Liver (tissue), 9 donors: ENCODE measurements around the gene RASIP1. TPM values are rescaled to one million over a fixed set of nuclear protein-coding genes. Genes with fewer than 3 reads are reported as not detected.

ENCODE experiments used
- DNase-seq: peaks from one replicate; pipeline ENCODE4 v3.0.0-alpha.2; 2017; ENCODE audit warnings: low spot score
- H3K27ac ChIP-seq, 2 donors: one replicate each; pipeline ENCODE4 v1.7.0; 2013; ENCODE audit warnings: inconsistent platforms in 2 of 2, low read length in 2 of 2, control low read depth in 1 of 2, low read depth in 1 of 2, mild to moderate bottlenecking in 1 of 2
- H3K27me3 ChIP-seq, 4 donors: one replicate each; pipeline versions ENCODE4 v1.6.1 to v1.7.0; 2013; ENCODE audit warnings: low read length in 3 of 4, inconsistent platforms in 1 of 4, mild to moderate bottlenecking in 1 of 4, moderate library complexity in 1 of 4; ENCODE audit not compliant: control insufficient read depth in 4 of 4, insufficient read depth in 4 of 4
- H3K36me3 ChIP-seq, 4 donors: one replicate each; pipeline versions ENCODE4 v1.6.1 to v1.7.0; 2013; ENCODE audit warnings: low read length in 3 of 4, mild to moderate bottlenecking in 3 of 4, low read depth in 1 of 4, moderate library complexity in 1 of 4; ENCODE audit not compliant: control insufficient read depth in 4 of 4, insufficient read depth in 3 of 4
- H3K4me1 ChIP-seq, 4 donors: one replicate each; pipeline versions ENCODE4 v1.6.1 to v1.7.0; 2013; ENCODE audit warnings: low read length in 3 of 4, mild to moderate bottlenecking in 3 of 4, moderate library complexity in 1 of 4; ENCODE audit not compliant: control insufficient read depth in 4 of 4, insufficient read depth in 4 of 4
- H3K4me3 ChIP-seq, 3 donors: one replicate each; pipeline versions ENCODE4 v1.6.1 to v1.7.0; 2013; ENCODE audit warnings: low read length in 3 of 3, control low read depth in 1 of 3, low read depth in 1 of 3, mild to moderate bottlenecking in 1 of 3
- H3K9ac ChIP-seq, 2 donors: one replicate each; pipeline ENCODE4 v1.7.0; 2013; ENCODE audit warnings: low read length in 2 of 2, mild to moderate bottlenecking in 2 of 2, moderate library complexity in 2 of 2, control low read depth in 1 of 2, low read depth in 1 of 2
- H3K9me3 ChIP-seq, 4 donors: one replicate each; pipeline versions ENCODE4 v1.6.1 to v1.7.0; 2013; ENCODE audit warnings: low read length in 3 of 4; ENCODE audit not compliant: control insufficient read depth in 4 of 4
- EGR1 ChIP-seq, 2 donors: IDR thresholded peaks; 2 replicates each; pipeline ENCODE4 v1.6.1; 2016 to 2018; ENCODE audit warnings: antibody characterized with exemption in 2 of 2, low read depth in 2 of 2
- FOXA1 ChIP-seq: IDR thresholded peaks from 2 replicates; pipeline ENCODE4 v1.6.1; 2016; ENCODE audit warnings: antibody characterized with exemption
- GABPA ChIP-seq, 2 donors: IDR thresholded peaks in 1 of 2; conservative IDR thresholded peaks in 1 of 2; 2 replicates each; pipeline ENCODE4 v1.6.1; 2016; ENCODE audit warnings: antibody characterized with exemption in 2 of 2, mild to moderate bottlenecking in 1 of 2, moderate library complexity in 1 of 2
- JUND ChIP-seq, 2 donors: IDR thresholded peaks; 2 replicates each; pipeline ENCODE4 v1.6.1; 2016; ENCODE audit warnings: antibody characterized with exemption in 2 of 2
- MAX ChIP-seq: IDR thresholded peaks from 2 replicates; pipeline ENCODE4 v1.6.1; 2016; ENCODE audit warnings: antibody characterized with exemption
- NR2F2 ChIP-seq: IDR thresholded peaks from 2 replicates; pipeline ENCODE4 v1.6.1; 2016; ENCODE audit warnings: antibody characterized with exemption
- RAD21 ChIP-seq, 2 donors: IDR thresholded peaks; 2 replicates each; pipeline ENCODE4 v1.6.1; 2016; ENCODE audit warnings: antibody characterized with exemption in 2 of 2, mild to moderate bottlenecking in 2 of 2
- RXRA ChIP-seq, 2 donors: IDR thresholded peaks; 2 replicates each; pipeline ENCODE4 v1.6.1; 2017 to 2018; ENCODE audit warnings: antibody characterized with exemption in 2 of 2, mild to moderate bottlenecking in 1 of 2
- SP1 ChIP-seq: IDR thresholded peaks from 2 replicates; pipeline ENCODE4 v1.6.1; 2018; ENCODE audit warnings: antibody characterized with exemption, mild to moderate bottlenecking
- WGBS: extraction: QIAGEN DNeasy Blood & Tissue Kit; methylation state at CpG from one replicate; pipeline ENCODE4 v1.1.7; 2013; 5-methylcytosine and 5-hydroxymethylcytosine counted together
- polyA plus RNA-seq, 2 donors: library from polyadenylated mRNA; stranded (reverse) in 1 of 2; unstranded in 1 of 2; fragments of 200-250 nt in 1 of 2; fragments of >200 nt in 1 of 2; fragmentation: Nextera tagmentation in 1 of 2; extraction: Ambion mirVana in 1 of 2; gene quantifications; one replicate each; pipeline versions ENCODE4 v1.2.1 to v1.2.3, GENCODE V29; 2013 to 2015
- total RNA-seq, 2 donors: library from RNA; depleted of rRNA; stranded (reverse); fragments of >200 nt; gene quantifications; one replicate each; pipeline ENCODE4 v1.2.3, GENCODE V29; 2014
- TF ChIP-seq, protein P1 (sequence below): fragments of 150-350 bp; IDR thresholded peaks from 2 replicates; pipeline ENCODE4 v1.5.1; 2017; ENCODE audit warnings: improper control_type of control experiment, low read depth, low read length; ENCODE audit not compliant: missing input control
- TF ChIP-seq, protein P2 (sequence below): IDR thresholded peaks from 2 replicates; pipeline ENCODE4 v1.6.1; 2016; ENCODE audit warnings: antibody characterized with exemption
- TF ChIP-seq, protein P3 (sequence below): IDR thresholded peaks from 2 replicates; pipeline ENCODE4 v1.6.1; 2016; ENCODE audit warnings: antibody characterized with exemption
- donor health status: healthy.
- donor health status: healthy.
- donor health status: healthy.
- donor health status: healthy.
- donor health status: healthy.

RASIP1 gene
- total and polyA plus RNA-seq, 4 donors = 1.8 to 5.4 (median 4.5) TPM

DNA sequence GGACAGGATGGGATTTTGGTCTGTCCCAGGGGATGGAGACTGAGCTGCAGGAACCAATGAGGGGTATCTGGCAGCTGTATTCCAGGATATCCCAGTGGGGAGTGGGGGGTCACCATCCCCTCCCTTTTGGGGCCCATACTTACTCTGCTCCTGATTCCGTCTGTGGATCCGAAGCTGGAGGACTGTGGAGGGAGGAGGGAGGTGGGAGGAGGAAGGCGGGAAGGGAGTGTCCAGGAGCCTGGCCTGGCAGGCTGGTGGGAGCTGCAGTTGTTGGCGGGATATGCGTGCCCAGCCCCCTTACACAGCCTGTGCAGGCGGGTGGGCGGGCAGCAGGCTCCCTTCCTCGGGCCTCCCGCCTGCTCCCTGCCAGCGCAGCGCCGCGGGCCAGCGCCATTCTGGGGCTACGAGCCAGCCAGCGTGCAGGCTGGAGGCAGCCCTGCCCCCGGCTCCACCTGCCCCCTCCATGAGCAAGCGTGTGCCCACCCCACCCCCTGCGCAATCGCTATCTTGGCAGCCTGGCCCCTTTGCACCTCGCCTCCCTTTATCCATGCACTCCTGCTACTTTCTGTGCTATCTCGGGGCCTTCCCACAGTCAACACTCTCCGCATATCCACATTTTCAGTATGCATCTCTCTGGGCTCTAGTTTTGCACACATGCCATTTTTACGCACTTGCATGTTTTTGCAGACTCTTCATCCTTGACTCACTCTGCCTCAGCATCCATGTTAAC, 23.7 kb downstream of the RASIP1 start (continued):
- TF ChIP-seq, protein P1, sequence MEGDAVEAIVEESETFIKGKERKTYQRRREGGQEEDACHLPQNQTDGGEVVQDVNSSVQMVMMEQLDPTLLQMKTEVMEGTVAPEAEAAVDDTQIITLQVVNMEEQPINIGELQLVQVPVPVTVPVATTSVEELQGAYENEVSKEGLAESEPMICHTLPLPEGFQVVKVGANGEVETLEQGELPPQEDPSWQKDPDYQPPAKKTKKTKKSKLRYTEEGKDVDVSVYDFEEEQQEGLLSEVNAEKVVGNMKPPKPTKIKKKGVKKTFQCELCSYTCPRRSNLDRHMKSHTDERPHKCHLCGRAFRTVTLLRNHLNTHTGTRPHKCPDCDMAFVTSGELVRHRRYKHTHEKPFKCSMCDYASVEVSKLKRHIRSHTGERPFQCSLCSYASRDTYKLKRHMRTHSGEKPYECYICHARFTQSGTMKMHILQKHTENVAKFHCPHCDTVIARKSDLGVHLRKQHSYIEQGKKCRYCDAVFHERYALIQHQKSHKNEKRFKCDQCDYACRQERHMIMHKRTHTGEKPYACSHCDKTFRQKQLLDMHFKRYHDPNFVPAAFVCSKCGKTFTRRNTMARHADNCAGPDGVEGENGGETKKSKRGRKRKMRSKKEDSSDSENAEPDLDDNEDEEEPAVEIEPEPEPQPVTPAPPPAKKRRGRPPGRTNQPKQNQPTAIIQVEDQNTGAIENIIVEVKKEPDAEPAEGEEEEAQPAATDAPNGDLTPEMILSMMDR = no peak
- TF ChIP-seq, protein P2, sequence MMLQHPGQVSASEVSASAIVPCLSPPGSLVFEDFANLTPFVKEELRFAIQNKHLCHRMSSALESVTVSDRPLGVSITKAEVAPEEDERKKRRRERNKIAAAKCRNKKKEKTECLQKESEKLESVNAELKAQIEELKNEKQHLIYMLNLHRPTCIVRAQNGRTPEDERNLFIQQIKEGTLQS = no peak

DNA sequence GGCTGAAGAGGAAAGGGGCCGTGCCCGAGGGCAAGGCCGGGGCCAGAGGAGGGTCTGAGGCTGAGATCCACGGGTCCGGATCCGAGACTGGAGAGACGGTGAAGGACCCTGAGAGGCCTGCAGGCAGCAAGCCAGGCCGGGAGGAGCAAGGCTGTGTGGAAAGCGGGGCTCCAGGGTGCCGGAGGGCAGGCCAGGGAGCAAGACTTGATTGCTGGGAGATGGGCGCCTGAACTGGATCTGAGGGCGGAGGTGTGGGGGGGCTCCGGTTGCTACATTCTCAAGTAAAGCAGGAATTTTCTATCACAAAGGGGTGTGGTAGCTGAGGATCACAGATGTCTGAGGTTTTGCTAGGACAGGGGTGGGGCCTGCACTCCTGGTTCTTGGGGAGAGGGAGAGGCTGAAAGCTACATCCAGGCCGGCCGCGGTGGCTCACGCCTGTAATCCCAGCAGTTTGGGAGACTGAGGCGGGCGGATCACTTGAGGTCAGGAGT, 24.7 kb downstream of the RASIP1 start:
- 85% methylated on average over 19 of the region's 19 CpGs for WGBS
- H3K4me3 ChIP-seq = no peak overlapping the region
- no peak overlapping the region for H3K27ac ChIP-seq

DNA sequence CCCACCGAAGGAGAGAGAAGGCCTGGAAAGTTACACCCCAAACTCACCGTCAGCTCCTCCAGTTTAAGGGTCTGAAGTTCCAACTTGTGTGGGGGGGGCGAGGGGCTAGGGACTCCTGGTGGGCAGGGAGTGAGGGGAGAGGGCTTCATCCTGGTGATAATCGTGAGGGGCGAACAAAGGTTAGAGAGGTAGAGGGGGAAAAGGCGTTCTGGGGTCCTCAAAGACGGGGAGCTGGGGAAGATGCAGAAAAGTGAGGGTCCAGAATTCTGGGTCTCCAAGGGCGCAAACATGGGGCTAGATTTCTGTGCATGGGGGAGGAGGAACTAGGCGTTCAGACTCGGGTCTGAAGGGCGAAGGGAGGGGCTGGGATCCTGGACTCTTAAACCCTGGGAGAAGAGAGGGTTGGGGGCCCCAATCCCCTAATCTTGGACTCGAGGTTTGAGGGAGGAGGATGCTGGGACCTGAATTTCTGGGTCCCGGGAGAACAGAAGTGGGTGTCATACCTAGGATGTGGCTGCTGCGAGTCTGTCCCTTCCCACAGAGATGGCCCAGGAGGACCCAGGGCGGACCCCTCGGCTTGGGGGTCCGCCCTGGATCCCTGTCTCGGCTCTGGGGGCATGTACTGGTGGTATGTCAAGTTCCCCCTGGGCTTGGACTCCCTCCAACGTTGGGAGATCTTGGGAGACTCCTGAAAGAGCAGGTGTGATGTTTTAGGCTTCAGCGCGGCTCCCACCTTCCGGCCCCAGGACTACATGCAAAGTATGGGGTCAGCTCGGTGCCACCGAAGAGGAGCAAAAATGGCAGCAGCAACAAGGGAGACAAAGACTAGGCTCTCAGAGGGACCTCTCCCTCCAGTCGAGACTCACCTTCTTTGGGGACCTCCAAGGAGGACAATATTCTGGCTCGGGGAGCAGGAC, 25.4 kb downstream of the RASIP1 start:
- 63% methylated on average over 26 of the region's 26 CpGs for WGBS
- Histone ChIP-seq H3K9ac (peak overlapping the region; percentile 77 to 94), H3K9me3 (no peaks in the 10 kb centered on the region), H3K27ac (peak overlapping the region; percentile 82 to 89), H3K27me3 (no peaks in the 10 kb centered on the region), H3K36me3 (no peaks in the 10 kb centered on the region), H3K4me1 (peaks cover 0 to 29% (median 18%) of the 10 kb centered on the region in 4 donors), H3K4me3 (peak overlapping the region; percentile 18 to 72 (median 48))
- no peak for TF ChIP-seq RAD21 (IDR thresholded peaks at IDR 0.05)
- TF ChIP-seq, protein P2 = no peak
- TF ChIP-seq JUND (IDR thresholded peaks at IDR 0.05) = no peak
- TF ChIP-seq MAX = no peak
- TF ChIP-seq RXRA (IDR thresholded peaks at IDR 0.05) = no peak
- TF ChIP-seq, protein P3, sequence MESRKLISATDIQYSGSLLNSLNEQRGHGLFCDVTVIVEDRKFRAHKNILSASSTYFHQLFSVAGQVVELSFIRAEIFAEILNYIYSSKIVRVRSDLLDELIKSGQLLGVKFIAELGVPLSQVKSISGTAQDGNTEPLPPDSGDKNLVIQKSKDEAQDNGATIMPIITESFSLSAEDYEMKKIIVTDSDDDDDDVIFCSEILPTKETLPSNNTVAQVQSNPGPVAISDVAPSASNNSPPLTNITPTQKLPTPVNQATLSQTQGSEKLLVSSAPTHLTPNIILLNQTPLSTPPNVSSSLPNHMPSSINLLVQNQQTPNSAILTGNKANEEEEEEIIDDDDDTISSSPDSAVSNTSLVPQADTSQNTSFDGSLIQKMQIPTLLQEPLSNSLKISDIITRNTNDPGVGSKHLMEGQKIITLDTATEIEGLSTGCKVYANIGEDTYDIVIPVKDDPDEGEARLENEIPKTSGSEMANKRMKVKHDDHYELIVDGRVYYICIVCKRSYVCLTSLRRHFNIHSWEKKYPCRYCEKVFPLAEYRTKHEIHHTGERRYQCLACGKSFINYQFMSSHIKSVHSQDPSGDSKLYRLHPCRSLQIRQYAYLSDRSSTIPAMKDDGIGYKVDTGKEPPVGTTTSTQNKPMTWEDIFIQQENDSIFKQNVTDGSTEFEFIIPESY = no peak
- no peak for TF ChIP-seq EGR1 (IDR thresholded peaks at IDR 0.05; ENCODE audit: low read depth in 2 of 2)
- no peak for TF ChIP-seq FOXA1
- no peak for TF ChIP-seq SP1
- TF ChIP-seq NR2F2 = no peak
- no peak for TF ChIP-seq GABPA (IDR thresholded peaks at IDR 0.05 in 1 of 2, conservative IDR thresholded peaks at IDR 0.05 in 1 of 2)
- no peak for DNase-seq

More for the DNA sequence above, 24.7 kb downstream of the RASIP1 start:
- Histone ChIP-seq H3K4me1 (peaks cover 0 to 30% (median 19%) of the 10 kb centered on the region in 4 donors), H3K9ac (no peak overlapping the region), H3K36me3 (no peaks in the 10 kb centered on the region), H3K9me3 (no peaks in the 10 kb centered on the region), H3K27me3 (no peaks in the 10 kb centered on the region)
- TF ChIP-seq, protein P3 = no peak
- no peak for DNase-seq
